GM04504 (cell line): ENCODE measurements around the gene PLEKHG2.
A peak's percentile ranks its signal among the peaks of the same experiment; 100 is the strongest.
"Not testable (repeated sequence)": the region's sequence is repeated elsewhere in the genome, so short reads cannot be mapped to it uniquely, and the experiment has no call there.

Source experiments
- DNase-seq: peaks from one replicate; pipeline ENCODE4 v3.0.0-alpha.2; 2012; ENCODE audit warnings: low read depth

The PLEKHG2 gene, protein sequence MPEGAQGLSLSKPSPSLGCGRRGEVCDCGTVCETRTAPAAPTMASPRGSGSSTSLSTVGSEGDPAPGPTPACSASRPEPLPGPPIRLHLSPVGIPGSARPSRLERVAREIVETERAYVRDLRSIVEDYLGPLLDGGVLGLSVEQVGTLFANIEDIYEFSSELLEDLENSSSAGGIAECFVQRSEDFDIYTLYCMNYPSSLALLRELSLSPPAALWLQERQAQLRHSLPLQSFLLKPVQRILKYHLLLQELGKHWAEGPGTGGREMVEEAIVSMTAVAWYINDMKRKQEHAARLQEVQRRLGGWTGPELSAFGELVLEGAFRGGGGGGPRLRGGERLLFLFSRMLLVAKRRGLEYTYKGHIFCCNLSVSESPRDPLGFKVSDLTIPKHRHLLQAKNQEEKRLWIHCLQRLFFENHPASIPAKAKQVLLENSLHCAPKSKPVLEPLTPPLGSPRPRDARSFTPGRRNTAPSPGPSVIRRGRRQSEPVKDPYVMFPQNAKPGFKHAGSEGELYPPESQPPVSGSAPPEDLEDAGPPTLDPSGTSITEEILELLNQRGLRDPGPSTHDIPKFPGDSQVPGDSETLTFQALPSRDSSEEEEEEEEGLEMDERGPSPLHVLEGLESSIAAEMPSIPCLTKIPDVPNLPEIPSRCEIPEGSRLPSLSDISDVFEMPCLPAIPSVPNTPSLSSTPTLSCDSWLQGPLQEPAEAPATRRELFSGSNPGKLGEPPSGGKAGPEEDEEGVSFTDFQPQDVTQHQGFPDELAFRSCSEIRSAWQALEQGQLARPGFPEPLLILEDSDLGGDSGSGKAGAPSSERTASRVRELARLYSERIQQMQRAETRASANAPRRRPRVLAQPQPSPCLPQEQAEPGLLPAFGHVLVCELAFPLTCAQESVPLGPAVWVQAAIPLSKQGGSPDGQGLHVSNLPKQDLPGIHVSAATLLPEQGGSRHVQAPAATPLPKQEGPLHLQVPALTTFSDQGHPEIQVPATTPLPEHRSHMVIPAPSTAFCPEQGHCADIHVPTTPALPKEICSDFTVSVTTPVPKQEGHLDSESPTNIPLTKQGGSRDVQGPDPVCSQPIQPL (N-terminal part only)

DNA sequence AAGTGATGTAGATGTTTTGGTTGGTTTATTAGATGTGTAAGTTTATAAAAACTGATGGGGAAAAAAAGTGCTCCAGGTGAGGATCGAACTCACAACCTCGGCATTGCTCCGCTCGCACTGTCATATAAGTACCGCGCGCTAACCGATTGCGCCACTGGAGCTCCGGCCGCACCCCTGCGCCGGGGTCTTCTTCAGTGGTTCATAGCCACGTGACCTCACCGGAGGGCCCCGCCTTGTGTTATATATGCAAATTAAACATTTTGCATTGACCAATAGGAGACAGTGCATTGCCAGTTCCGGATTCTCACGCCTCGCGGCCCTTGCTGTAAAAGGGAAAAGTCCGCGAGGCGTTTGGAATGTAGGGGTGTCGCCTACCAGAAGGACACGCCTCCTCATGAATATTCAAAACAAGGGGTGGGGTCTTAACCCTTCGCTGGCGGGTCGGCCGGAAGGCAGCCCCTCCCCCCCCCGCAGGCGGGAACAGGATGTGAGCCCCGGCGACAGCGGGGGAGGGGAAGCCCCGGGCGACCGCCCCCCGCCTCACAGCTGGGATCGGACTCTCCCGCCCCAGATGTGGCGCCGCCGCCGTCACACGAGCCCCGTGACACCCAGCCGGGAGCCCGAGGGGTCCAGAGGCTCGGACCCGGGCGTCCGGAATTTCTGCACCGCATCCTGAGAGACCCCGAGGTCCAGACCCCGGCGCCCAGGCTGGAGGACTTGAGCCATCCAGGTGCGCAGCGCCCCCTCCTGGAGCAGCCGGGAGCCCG lies at the start of gene PLEKHG2:
TSS of gene PLEKHG2 (plus strand) at position 570 of the 767 bp plus-strand sequence. CDS start 1,418 bp downstream, outside the sequence.
- DNase-seq, result peak; percentile 100

DNA sequence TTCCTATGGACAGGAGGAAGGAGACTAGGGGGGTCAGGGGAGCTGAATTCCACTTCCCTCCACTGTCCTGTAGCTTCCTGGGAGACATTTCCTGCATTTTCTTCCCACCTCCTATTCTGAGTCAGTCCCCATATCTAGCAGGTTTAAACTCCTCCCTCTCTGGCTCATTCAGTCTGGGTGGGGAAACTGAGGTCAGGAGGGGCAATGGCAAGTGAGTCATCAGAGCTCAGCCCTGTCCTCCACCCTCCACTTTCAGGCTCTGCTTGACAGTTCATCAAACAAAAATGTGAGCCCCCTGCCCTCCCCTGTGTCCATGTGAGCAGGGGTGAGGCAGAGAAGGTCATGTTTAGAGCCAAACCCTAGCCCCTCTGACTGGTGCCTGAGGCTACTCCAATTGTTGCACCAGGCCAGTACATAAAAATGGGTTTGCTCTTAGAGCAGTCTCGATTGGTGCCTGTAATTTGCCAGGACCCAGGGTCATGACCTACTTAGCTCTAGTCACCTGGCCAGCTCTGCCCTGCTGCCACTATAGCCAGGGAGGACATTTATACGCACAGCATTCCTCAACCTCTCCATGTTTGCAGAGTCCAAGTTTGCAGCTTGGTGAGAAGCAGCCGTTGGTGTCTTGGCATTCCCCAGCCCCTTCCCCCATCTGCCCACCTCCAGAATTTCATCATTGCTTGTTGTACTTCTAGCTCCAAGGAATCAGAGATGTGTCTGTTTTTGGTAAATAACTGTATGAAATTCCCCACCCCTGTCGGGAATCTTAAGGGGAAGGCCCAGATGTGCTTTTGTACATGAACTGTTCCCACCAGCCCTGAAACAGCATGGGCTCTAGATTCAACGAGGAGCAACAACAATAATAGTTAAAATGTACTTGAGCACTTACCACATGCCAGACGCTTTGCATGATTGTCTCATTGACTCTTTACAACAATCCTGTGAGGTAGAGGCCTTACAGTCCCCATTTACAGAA lies 49.5 kb upstream of the PLEKHG2 start:
- peak; percentile 38 for DNase-seq

DNA sequence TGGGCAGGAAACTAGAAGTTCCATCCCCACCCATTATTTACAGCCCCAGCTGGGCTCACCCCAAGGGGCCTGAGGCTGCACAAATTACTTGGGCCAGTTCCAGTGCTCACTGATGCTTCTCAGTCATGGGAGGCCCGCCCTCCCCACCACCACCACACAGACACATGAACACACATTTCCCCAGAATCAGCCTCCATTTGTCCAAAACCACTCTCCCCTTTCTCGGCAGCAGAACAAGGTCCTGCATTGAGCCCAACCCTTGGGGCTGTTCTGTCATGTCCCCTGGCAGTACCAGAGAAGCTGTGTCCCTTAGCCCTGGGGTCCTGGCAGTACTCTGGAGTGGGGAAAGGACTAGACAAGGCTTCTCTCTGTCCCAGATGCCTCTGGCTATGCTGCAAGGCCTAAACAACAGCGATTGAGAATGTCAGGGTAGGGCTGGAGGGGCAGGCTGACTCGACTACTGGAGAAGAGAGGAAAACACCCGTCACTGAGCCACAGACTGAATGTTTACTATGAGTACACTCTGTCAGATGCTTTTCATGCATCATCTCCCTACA lies 48.5 kb upstream of the PLEKHG2 start:
- DNase-seq, result peak; percentile 53

DNA sequence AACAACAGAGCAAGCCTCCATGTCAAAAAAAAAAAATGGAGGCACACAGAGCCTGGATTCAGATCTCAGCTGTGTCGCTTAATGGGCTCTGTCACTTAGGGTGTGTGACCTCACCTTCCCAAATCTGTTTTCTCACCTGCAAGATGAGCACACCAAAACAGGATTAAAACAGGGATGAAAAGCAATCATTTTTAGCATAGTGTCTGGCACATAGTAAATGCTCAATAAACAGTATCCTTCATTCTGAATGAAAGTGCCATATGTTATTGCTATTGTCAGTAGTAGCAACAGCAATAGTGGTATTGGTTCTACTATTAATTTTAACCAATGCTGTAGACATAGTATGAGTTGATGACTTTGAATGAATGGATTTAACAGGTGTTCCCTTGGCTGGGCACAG lies 46.9 kb upstream of the PLEKHG2 start:
- no peak for DNase-seq

DNA sequence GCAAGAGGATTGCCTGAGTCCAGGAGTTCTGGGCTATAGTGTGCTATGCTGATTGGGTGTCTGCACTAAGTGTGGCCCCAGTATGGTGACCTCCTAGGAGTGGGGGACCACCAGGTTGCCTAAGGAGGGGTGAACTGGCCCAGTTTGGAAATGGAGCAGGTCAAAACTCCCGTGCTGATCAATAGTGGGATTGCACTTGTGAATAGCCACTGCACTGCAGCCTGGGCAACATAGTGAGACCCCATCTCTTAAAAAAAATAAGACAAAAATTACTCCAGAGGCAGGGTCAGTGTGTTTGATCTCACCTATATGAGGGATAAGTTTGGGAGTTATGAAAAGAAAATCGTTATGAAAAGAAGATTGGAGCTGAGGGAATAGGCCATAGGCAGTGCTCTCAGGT lies 43.3 kb upstream of the PLEKHG2 start:
- DNase-seq, result no peak

DNA sequence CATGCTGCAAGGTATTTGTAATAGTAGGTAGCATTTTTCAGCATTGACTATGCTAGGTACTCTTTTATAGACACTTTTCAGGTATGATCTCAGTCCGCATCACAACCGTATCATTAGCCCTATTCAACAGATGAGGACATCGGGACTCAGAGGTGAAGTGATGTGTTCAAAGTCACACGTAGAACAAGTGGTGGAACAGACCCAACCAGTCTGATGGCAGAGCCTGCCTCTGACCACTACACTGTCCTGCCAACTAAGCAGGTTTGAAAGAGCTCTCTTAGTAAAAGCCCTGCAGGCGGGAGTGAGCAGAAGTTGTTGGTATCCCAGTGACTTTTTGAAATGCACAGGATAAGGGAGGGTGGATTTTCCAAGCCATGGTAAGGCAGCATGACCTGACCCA lies 41.7 kb upstream of the PLEKHG2 start:
- DNase-seq, result no peak

DNA sequence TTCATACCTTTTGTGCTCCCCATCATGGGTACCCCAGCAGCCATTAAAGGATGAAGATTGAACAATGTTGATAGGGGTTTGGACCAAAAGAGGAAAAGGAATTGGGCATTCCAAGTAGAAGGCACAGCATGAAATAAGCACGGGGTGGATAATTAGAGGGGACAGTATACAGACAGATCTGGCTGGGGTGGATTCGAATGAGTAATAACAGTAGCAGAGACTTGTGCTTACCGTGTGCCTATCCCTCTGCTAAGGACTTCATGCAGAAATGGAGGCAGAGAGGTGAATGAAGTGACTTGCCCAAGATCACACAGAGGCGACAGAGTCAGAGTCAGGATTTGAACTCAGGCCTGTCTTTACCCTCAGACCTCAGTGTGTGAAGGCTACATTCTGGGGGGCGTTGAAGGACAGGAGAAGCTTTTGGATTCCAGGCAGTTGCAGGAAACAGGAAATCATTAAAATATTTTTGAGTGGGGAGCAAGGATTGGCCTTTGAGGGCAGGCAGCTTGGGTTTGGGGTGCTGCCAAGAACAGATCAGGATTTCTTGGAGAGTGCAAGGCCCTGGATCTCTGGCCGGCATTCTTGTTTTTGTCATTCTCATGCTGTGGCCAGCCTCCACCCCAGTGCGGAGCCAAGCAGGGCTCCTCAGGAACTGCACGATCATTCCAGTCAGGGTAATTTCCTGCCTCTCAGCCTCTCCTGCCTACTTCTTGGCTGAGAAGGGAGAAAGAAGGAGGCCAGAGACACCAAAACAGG lies 40.2 kb upstream of the PLEKHG2 start:
- DNase-seq, result peak; percentile 96

DNA sequence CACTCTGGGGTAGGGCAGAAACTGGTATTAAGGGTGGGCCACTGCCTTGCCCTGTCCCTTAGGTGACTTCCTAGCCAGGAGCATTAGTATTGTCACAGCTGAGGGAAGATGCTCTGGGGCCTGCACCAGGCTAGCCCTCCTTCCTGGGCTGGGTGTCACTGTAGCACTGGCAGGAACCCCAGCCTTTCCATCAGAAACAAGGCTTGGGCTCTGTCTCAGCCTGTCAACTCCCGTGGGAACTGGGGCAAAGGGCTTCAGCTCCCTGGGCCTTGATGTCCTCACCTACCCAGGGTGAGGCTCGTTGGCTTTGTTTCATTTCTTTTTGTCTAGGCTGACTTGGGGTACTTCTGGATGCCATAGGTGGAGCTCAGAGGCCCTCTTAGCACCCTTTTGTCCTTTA lies 39.5 kb upstream of the PLEKHG2 start:
- DNase-seq, result peak; percentile 42

DNA sequence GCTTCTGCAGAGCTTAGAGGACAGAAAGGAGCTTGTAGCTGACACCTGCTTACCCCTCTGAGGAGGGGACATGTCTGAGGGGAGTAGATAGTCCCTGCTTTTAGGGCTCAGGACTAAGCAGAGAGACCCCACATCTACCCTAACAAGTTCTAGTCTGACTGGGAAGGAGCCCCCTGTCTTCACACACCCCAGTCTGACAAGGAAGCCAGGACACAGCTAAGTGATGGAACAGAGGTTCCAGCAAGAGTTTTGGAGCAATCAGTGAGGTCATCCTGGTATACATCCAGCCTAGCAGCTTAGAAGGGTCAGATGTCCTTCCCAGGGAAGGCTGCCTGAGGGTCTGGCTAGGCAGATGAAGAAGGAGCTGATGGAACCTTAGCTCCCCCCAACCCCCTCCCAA lies 36.5 kb upstream of the PLEKHG2 start:
- no peak for DNase-seq

DNA sequence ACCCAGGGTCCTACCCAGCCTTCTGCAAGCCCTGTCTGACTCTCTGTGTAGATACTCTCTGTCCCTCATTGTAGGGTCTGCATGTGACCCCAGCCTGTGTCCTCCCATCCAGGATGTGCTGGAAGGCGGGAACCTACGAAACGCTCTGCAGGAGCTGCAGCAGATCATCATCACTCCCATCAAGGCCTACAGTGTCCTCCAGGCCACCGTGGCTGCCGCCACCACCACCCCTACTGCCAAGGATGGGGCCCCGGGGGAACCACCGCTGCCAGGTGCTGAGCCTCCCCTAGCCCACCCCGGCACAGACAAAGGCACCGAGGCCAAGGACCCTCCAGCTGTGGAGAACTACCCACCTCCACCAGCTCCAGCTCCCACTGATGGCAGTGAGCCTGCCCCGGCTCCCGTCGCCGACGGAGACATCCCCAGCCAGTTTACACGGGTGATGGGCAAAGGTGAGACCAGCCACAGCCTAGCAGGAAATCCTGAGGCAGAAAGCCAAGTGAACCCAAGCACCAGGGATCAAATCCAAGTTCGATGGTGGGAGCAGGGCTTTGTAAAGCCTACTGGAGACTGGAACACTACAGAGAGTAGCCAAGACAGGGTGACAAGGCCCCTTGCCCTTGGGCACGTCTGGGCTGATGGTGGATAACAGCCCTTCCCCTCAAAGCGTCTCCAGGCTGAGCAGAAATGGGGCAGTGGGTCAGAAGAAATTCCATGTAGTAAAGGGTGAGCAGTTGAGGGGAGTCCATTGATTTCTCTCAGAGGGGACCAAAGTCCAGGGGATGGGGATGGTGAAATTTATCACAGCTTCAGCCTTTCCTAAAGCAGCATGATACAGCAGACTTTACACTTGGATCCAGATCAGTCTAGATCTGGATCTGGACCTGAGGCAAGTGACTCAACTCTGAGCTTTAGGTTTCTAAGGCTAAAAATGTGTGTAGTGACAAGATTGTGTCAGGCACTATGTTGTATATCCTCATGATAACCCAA lies 34.8 kb upstream of the PLEKHG2 start:
- DNase-seq, result no peak

DNA sequence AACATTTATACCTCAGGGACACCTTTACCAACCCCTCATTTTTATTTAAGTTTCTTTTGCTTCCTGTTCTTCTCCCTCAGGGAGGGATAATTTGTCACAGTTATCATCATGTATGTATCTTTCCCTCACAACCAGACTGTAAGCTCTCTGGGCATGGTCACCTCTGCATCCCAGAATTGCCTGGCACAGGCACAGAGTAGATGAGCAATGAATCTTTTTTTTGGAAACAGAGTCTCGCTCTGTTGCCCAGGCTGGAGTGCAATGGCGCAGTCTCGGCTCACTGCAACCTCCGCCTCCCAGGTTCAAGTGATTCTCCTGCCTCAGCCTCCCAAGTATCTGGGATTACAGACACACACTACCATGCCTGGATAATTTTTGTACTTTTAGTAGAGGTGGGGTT lies 33.1 kb upstream of the PLEKHG2 start:
- DNase-seq, result not testable (repeated sequence)

DNA sequence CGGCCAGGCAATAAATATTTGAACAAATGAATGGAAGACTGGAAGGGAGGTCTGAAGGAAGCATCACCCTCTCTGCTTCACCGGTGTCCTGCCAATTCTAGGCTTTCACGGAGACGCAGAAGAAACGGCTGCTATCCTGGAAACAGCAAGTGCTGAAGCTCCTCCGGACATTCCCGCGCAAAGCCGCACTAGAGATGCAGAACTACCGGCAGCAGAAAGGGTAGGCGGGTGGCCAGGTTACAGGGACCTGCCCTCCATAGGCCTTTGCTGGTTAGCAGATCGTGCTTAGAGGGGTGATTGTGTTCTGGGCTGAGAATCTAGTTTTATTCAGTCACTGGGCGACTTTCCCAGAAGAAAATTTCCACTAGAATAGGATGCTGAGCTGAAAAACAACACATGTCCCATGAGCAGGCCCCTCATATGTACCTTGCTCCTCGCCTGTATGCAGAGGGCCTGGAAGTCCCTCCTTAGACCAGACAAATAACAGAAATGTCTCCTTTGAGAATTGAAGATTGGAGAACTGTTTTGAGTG lies 32.5 kb upstream of the PLEKHG2 start:
- DNase-seq, result no peak

DNA sequence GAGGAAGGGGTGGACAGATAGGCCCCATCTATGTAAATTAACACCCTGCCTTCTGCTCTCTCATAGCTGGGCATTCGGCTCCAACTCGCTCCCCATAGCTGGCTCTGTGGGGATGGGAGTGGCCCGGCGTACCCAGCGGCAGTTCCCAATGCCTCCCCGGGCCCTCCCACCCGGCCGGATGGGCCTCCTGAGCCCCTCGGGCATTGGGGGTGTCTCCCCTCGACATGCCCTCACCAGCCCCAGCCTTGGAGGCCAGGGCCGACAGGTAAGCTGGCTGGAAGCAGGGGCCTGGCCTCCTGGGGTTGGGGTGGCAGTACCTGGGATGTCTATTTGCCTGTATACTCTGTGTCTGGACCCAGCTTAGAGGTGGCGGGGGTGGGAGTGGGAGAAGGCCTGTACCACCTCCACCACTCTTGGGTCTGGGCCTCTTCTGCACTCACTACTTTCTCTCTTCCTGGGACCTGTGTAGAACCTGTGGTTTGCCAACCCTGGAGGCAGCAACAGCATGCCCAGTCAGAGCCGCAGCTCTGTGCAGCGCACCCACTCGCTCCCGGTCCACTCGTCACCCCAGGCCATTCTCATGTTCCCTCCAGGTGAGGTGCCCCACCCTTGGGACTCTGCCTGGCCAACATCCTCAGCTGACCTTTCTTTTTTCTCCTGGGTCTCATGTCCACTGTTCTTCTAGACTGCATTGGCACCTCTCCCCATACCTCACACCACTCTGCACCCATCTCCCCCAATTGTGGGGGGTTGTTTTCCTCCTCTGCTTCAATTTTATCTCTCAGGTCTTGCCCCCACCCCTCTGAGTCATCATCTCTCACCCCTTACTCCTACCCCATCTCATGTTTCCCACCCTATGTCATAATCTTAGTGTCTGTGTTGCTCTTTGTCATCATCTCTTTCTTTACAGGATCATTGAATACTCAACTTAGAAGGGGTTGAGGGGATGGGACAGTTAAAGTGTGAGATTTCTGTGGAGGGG lies 31.7 kb upstream of the PLEKHG2 start:
- DNase-seq, result no peak

DNA sequence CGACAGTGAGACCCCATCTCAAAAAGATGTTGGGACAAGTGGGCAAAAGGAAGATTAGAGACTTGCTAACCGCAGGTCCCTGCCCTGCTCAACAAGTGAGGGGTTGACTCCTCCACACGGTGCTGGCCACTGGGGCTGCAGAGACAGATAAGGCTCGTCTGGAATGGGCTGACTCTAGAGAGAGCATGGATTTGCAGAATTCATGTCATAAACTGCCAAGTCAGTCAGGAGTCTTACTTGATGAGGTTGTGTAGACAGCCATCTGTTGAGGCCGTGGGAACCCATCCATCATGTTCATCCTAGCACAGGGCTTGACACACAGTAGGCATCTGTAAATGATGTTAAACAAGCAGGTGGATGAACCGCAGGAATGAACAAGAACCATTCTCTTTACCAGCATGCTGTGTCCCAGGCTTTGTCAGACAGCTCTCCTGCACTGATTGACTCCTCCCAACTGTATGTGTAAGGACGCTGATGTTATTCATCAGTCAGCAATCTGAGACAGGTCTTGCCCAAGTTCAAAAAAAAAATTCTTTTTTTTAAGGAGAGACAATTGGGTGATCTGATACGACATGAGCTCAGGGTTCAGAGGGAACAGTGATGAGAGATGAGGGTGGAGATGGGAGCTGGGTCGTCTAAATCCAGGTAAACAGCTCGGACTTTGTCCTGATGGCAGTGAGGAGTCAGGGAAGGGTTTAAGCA lies 30.4 kb upstream of the PLEKHG2 start:
- DNase-seq, result no peak

DNA sequence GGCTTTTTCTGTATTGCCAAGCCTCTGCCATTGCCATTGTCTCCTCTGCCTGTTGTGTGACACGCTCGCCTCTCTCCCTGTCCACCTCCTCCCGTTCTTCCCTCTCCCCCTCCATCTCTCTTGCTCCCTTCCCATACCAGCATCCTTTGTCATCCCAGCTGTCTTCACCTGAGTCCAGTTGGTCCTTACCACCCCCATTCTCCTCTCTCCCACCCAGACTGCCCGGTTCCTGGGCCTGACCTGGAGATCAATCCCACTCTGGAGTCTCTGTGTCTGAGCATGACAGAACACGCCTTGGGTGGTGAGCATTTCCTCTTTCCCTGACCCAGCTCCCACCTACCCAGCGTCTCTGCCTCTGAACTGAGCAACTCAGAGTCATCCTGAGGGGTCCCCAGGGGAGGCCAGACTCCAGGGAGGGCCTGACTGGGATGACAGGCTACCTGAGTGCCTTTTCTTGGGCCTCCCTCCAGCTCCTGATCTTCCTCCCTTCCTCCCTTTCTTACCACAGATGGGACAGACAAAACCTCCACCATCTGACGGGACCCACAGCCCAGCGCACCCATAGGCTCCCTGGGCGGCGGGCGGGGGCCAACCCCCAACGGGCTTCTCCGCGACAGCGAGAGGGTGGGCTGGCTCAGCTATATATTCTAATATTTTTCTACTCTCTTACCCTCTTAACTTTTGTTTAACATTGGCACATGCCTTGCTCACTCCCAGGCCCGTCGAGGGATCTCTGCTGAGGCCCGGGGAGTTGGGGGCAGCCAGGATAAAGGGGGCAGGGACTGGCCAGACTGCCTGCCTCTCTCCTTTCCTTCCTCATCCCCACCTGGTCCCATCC lies 29.3 kb upstream of the PLEKHG2 start:
- DNase-seq, result no peak
